OCI-LY7 (cell line): ENCODE data around the gene SPATA25. TPM values are rescaled to one million over a fixed set of nuclear protein-coding genes. Genes with fewer than 3 reads are reported as not detected.

ENCODE experiments used
- BruUV-seq: library from RNA; stranded (reverse); fragments of 400-500 nt; replicated peaks from 2 replicates; lab custom pipeline; 2021; lab: Mats Ljungman, UMichigan
- CTCF ChIA-PET: fragments of 300-600 bp; sonication (Branson Sonifier 250); formaldehyde crosslinking; loops from one replicate; lab custom pipeline; 2022; ENCODE audit warnings: antibody characterized with exemption; ENCODE audit not compliant: unreplicated experiment; lab: Charles Lee
- POLR2A ChIA-PET: fragments of 300-600 bp; sonication (Branson Sonifier 250); formaldehyde crosslinking; loops from one replicate; lab custom pipeline; 2022; ENCODE audit warnings: antibody characterized with exemption; lab: Charles Lee
- DNase-seq: peaks from one replicate; pipeline ENCODE4 v3.0.0-alpha.2; 2015; ENCODE audit warnings: low spot score
- H2AFZ ChIP-seq: fragments of 200-600 bp; sonication (generic), shearing (Covaris generic); 2 replicates; pipeline ENCODE4 v1.6.1; 2014; ENCODE audit warnings: mild to moderate bottlenecking, antibody characterized with exemption, low read length, moderate library complexity
- H3K27ac ChIP-seq: fragments of 200-600 bp; sonication (generic); 2 replicates; pipeline ENCODE4 v1.5.1; 2014; ENCODE audit warnings: mixed run types, low read depth, mild to moderate bottlenecking, moderate library complexity, low read length, inconsistent platforms; ENCODE audit not compliant: poor library complexity, severe bottlenecking
- H3K36me3 ChIP-seq: fragments of 200-600 bp; sonication (generic); 2 replicates; pipeline ENCODE4 v1.6.1; 2014; ENCODE audit warnings: mild to moderate bottlenecking, antibody characterized with exemption, low read length, moderate library complexity, mixed read lengths; ENCODE audit not compliant: insufficient read depth
- H3K4me1 ChIP-seq: fragments of 200-600 bp; sonication (generic); 2 replicates; pipeline ENCODE4 v1.5.1; 2014; ENCODE audit warnings: mild to moderate bottlenecking, low read length; ENCODE audit not compliant: insufficient read depth, poor library complexity, severe bottlenecking
- H3K4me2 ChIP-seq: fragments of 200-600 bp; sonication (generic); 2 replicates; pipeline ENCODE4 v1.6.1; 2014; ENCODE audit warnings: mild to moderate bottlenecking, low read length
- H3K4me3 ChIP-seq: fragments of 200-600 bp; sonication (generic); 2 replicates; pipeline ENCODE4 v1.5.1; 2014; ENCODE audit warnings: mild to moderate bottlenecking, low read depth, low read length; ENCODE audit not compliant: poor library complexity, severe bottlenecking
- H3K79me2 ChIP-seq: fragments of 200-600 bp; sonication (generic); 2 replicates; pipeline ENCODE4 v1.6.1; 2016; ENCODE audit warnings: low read depth, mild to moderate bottlenecking, low read length, moderate library complexity, mixed read lengths; ENCODE audit not compliant: insufficient read depth
- H3K9me2 ChIP-seq: fragments of 200-600 bp; sonication (generic); 2 replicates; pipeline ENCODE4 v1.6.1; 2016; ENCODE audit warnings: mild to moderate bottlenecking, low read length, mixed read lengths; ENCODE audit not compliant: insufficient read depth
- H3K9me3 ChIP-seq: fragments of 200-600 bp; sonication (generic); 2 replicates; pipeline ENCODE4 v1.6.1; 2014; ENCODE audit warnings: mild to moderate bottlenecking, mixed run types, low read length, mixed read lengths
- H4K20me1 ChIP-seq: fragments of 200-600 bp; sonication (generic); 2 replicates; pipeline ENCODE4 v1.6.1; 2014; ENCODE audit warnings: mild to moderate bottlenecking, antibody characterized with exemption, low read length, moderate library complexity, mixed read lengths; ENCODE audit not compliant: insufficient read depth
- EZH2phosphoT487 ChIP-seq: fragments of 200-600 bp; sonication (generic); IDR thresholded peaks from 2 replicates; pipeline ENCODE4 v1.6.1; 2018; ENCODE audit warnings: low read depth, borderline replicate concordance, mild to moderate bottlenecking, mixed run types, antibody characterized with exemption, low read length, moderate library complexity, mixed read lengths
- intact Hi-C: fragments of 100-400 bp; cut with micrococcal nuclease; formaldehyde crosslinking; loops from one replicate; pipeline ENCODE4 v1.10.0; 2022; ENCODE audit not compliant: unreplicated experiment
- total RNA-seq, 2 experiments: library from RNA; depleted of rRNA in 1 of 2; stranded (reverse); fragments of >200 nt in 1 of 2; shearing (Covaris generic) in 1 of 2; gene quantifications; 2 replicates each; pipeline ENCODE4 v1.2.3, GENCODE V29; 2014 to 2022
- TF ChIP-seq, protein P1 (sequence below): fragments of 200-600 bp; sonication (generic); conservative IDR thresholded peaks from 2 replicates; pipeline ENCODE4 v1.5.1; 2014; ENCODE audit warnings: mild to moderate bottlenecking, antibody characterized with exemption, low read length, moderate library complexity, mixed read lengths

SPATA25 gene
- total RNA-seq, 2 experiments from 2014 or later = 5.8 TPM

DNA sequence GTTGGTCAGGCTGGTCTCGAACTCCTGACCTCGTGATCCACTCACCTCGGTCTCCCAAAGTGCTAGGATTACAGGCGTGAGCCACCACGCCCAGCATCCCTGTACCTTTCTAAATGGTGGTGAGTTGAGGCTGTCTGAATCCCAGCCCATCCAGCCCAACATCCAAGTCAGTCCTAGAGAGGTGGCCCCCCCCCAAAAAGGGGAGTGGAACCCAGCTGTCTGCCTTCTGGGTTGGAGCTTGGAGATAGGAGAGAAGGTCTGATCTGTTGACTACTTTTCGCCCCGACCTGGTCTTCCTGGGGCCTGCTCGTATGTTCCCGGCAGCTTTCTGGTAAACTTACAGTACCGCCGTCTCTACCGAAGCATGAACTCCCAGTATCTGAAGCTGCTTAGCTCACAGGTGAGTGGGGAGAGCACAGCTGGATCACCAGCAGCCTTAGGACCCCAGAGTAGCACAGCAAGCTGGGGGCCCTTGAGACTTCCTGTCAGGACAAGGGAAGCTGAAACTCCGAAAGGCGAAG, 9.3 kb upstream of the SPATA25 start:
- H2AFZ ChIP-seq = no peak overlapping the region
- no peaks in the 10 kb centered on the region for H3K79me2 ChIP-seq
- no peaks in the 10 kb centered on the region for H4K20me1 ChIP-seq
- BruUV-seq = no TSS peak
- DNase-seq = no peak
- no peak overlapping the region for H3K4me3 ChIP-seq
- no peak overlapping the region for H3K4me2 ChIP-seq
- intact Hi-C loops = no loop called here
- peaks cover 4% of the 10 kb centered on the region for H3K36me3 ChIP-seq
- no peak overlapping the region for H3K27ac ChIP-seq
- ChIA-PET CTCF (no interaction called here), POLR2A (interaction anchor here (0.7 kb wide), 1 partner anchor 47 kb away, joined by 5 read pairs; no protein-coding TSS in a partner anchor)
- no peaks in the 10 kb centered on the region for H3K9me2 ChIP-seq
- H3K9me3 ChIP-seq = no peaks in the 10 kb centered on the region
- peaks cover 7% of the 10 kb centered on the region for H3K4me1 ChIP-seq
- TF ChIP-seq, protein P1, sequence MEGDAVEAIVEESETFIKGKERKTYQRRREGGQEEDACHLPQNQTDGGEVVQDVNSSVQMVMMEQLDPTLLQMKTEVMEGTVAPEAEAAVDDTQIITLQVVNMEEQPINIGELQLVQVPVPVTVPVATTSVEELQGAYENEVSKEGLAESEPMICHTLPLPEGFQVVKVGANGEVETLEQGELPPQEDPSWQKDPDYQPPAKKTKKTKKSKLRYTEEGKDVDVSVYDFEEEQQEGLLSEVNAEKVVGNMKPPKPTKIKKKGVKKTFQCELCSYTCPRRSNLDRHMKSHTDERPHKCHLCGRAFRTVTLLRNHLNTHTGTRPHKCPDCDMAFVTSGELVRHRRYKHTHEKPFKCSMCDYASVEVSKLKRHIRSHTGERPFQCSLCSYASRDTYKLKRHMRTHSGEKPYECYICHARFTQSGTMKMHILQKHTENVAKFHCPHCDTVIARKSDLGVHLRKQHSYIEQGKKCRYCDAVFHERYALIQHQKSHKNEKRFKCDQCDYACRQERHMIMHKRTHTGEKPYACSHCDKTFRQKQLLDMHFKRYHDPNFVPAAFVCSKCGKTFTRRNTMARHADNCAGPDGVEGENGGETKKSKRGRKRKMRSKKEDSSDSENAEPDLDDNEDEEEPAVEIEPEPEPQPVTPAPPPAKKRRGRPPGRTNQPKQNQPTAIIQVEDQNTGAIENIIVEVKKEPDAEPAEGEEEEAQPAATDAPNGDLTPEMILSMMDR = no peak
- no peak for TF ChIP-seq EZH2phosphoT487

DNA sequence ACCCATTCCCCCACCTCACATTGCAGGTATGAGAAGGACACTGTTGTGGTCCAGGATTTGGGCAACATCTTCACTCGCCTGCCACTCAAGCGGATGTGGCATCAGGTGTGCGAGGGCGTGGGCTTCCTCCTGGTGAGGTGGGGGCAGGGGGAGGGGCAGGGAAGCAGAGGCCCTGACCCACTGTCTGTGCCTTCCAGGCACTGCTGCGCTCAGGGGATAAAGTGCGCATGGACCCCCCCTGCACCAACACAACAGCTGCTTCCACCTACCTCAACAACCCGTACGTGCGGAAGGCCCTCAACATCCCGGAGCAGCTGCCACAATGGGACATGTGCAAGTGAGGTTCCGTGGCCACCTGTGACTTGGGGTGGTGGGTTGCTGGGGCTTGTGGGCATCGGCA, 7.4 kb upstream of the SPATA25 start:
- Histone ChIP-seq H4K20me1 (no peaks in the 10 kb centered on the region), H3K4me3 (no peak overlapping the region), H3K9me3 (no peaks in the 10 kb centered on the region), H3K36me3 (peaks cover 4% of the 10 kb centered on the region), H3K9me2 (no peaks in the 10 kb centered on the region), H2AFZ (no peak overlapping the region), H3K27ac (no peak overlapping the region), H3K4me2 (no peak overlapping the region), H3K79me2 (no peaks in the 10 kb centered on the region), H3K4me1 (peaks cover 15% of the 10 kb centered on the region)
- TF ChIP-seq, protein P1 = no peak
- TF ChIP-seq EZH2phosphoT487 = no peak
- intact Hi-C loops = no loop called here
- CTCF ChIA-PET = no interaction called here
- BruUV-seq = no TSS peak
- no peak for DNase-seq
- POLR2A ChIA-PET = interaction anchor here (0.6 to 1.2 kb wide), 2 partner anchors 38 to 65 kb away, joined by 3 to 5 read pairs; partner anchors contain the start of genes ACOT8 and ZSWIM3

DNA sequence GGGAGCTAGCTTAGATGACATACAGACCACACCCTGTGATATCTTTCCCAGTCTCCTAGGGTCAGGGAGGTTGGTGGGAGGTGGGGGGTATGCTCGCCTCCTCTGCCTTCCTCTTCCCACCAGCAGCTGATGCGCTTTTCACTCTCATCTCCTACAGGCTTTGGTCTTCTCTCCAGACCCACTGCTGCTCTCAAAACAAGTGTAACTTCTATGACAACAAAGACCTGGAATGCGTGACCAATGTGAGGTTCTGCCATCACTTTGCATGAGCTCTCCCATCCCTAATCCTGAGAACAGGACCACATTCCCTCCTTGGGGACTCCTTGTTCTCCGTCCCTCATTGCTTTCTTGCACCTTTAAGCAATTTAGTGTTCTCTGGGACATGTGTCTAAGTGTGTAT, 6.4 kb upstream of the SPATA25 start:
- Histone ChIP-seq H2AFZ (no peak overlapping the region), H4K20me1 (no peaks in the 10 kb centered on the region), H3K4me3 (no peak overlapping the region), H3K4me1 (peaks cover 15% of the 10 kb centered on the region), H3K9me3 (no peaks in the 10 kb centered on the region), H3K27ac (no peak overlapping the region), H3K79me2 (no peaks in the 10 kb centered on the region), H3K9me2 (no peaks in the 10 kb centered on the region), H3K36me3 (peaks cover 4% of the 10 kb centered on the region), H3K4me2 (no peak overlapping the region)
- ChIA-PET CTCF (no interaction called here), POLR2A (interaction anchor here (1.2 kb wide), 1 partner anchor 37 kb away, joined by 3 read pairs; the partner anchor contains the start of genes ACOT8 and ZSWIM3)
- TF ChIP-seq, protein P1 = no peak
- no peak for TF ChIP-seq EZH2phosphoT487
- no TSS peak for BruUV-seq
- no peak for DNase-seq
- intact Hi-C loops = no loop called here
